NCI-H1048 (cell line): ENCODE measurements around the gene TESPA1.
"Not testable (repeated sequence)": the region's sequence is repeated elsewhere in the genome, so short reads cannot be mapped to it uniquely, and the experiment has no call there.

Source experiments
- DNase-seq: peaks from one replicate; lab custom pipeline; 2025; lab: John Stamatoyannopoulos, UW

Gene TESPA1

GRCh38 chr12:54945082-54945481, 39.5 kb downstream of the TESPA1 start:
- DNase-seq, result no peak

- not testable (repeated sequence) for DNase-seq
Observed at GRCh38 chr12:54943292-54943691, 41.3 kb downstream of the TESPA1 start.

- DNase-seq, result no peak
Observed at GRCh38 chr12:54941659-54942058, 42.9 kb downstream of the TESPA1 start.

GRCh38 chr12:54940727-54941315, 43.7 kb downstream of the TESPA1 start:
- DNase-seq, result no peak

GRCh38 chr12:54937929-54938328, 46.6 kb downstream of the TESPA1 start:
- DNase-seq, result no peak

- DNase-seq, result no peak
Observed at GRCh38 chr12:54937376-54937775, 47.2 kb downstream of the TESPA1 start.

- no peak for DNase-seq
Observed at GRCh38 chr12:54936736-54937135, 47.8 kb downstream of the TESPA1 start.

- no peak for DNase-seq
Observed at GRCh38 chr12:54935235-54935951, 49.2 kb downstream of the TESPA1 start.

GRCh38 chr12:54934419-54934818, 50.1 kb downstream of the TESPA1 start:
- DNase-seq, result no peak

GRCh38 chr12:54933376-54933775, 51.2 kb downstream of the TESPA1 start:
- no peak for DNase-seq

GRCh38 chr12:54932691-54933090, 51.9 kb downstream of the TESPA1 start:
- no peak for DNase-seq

GRCh38 chr12:54932038-54932437, 52.5 kb downstream of the TESPA1 start:
- no peak for DNase-seq

GRCh38 chr12:54929998-54930397, 54.6 kb downstream of the TESPA1 start:
- no peak for DNase-seq

- DNase-seq, result no peak
Observed at GRCh38 chr12:54926246-54926645, 58.3 kb downstream of the TESPA1 start.

- DNase-seq, result no peak
Observed at GRCh38 chr12:54924972-54925707, 59.4 kb downstream of the TESPA1 start.

GRCh38 chr12:54917001-54917488, 67.5 kb downstream of the TESPA1 start:
- no peak for DNase-seq
